ENCODE results near the gene VWA7.
A peak's percentile ranks its signal among the peaks of the same experiment; 100 is the strongest.

VWA7 gene

GRCh38 chr6:31739639-31740396 is 37.3 kb downstream of the VWA7 start, which contains the start of gene MSH5:
Gene MSH5 (plus strand): TSS chr6:31740005. CDS start chr6:31740467, 462 bp downstream.
- peak within 1 kb of the TSS; percentile 83 for H3K4me3 ChIP-seq (ENCODE audit: low read depth, low read length)
- no peak for TF ChIP-seq CTCF (IDR thresholded peaks at IDR 0.05; ENCODE audit: low read depth, low read length)

- TF ChIP-seq CTCF (IDR thresholded peaks at IDR 0.05; ENCODE audit: low read depth, low read length), result no peak
Measured at GRCh38 chr6:31737991-31738979, 38.8 kb downstream of the VWA7 start.

GRCh38 chr6:31737315-31737990 is 39.7 kb downstream of the VWA7 start:
- TF ChIP-seq CTCF (IDR thresholded peaks at IDR 0.05; ENCODE audit: low read depth, low read length), result no peak

More at GRCh38 chr6:31737991-31738979, 38.8 kb downstream of the VWA7 start:
- peak overlapping the region; percentile 30; the same call in 1 of the 2 replicates for H3K4me3 ChIP-seq (ENCODE audit: low read depth, low read length)

GRCh38 chr6:31736768-31737314 is 40.3 kb downstream of the VWA7 start:
- H3K4me3 ChIP-seq (ENCODE audit: low read depth, low read length), result peak overlapping the region; percentile 100
- no peak for TF ChIP-seq CTCF (IDR thresholded peaks at IDR 0.05; ENCODE audit: low read depth, low read length)

More at GRCh38 chr6:31737315-31737990, 39.7 kb downstream of the VWA7 start:
- H3K4me3 ChIP-seq (ENCODE audit: low read depth, low read length), result no peak overlapping the region

- TF ChIP-seq CTCF (IDR thresholded peaks at IDR 0.05; ENCODE audit: low read depth, low read length), result no peak
Measured at GRCh38 chr6:31736021-31736767, 40.9 kb downstream of the VWA7 start, which contains the start of gene CLIC1. Gene CLIC1 (minus strand): TSS chr6:31736530. CDS start chr6:31736300, 230 bp downstream.

GRCh38 chr6:31734821-31735406 is 42.2 kb downstream of the VWA7 start:
- no peak for TF ChIP-seq CTCF (IDR thresholded peaks at IDR 0.05; ENCODE audit: low read depth, low read length)
- H3K4me3 ChIP-seq (ENCODE audit: low read depth, low read length), result peak overlapping the region; percentile 100

More at GRCh38 chr6:31736021-31736767, 40.9 kb downstream of the VWA7 start, which contains the start of gene CLIC1:
- peak within 1 kb of the TSS; percentile 100 for H3K4me3 ChIP-seq (ENCODE audit: low read depth, low read length)
